ENCODE results near the gene NCKAP5. TPM values are rescaled to one million over a fixed set of nuclear protein-coding genes. Genes with fewer than 3 reads are reported as not detected.

Gene NCKAP5
- total and polyA plus RNA-seq, 2 experiments from 2014 or later, result 2.2 to 5.5 TPM

- Histone ChIP-seq H3K4me2 (no peak overlapping the region), H3K79me2 (no peaks in the 10 kb centered on the region), H3K9me2 (replicated peaks; ENCODE audit: insufficient read depth) (no peaks in the 10 kb centered on the region), H3K4me1 (ENCODE audit: insufficient read depth) (no peaks in the 10 kb centered on the region), H3K36me3 (replicated peaks; ENCODE audit: insufficient read depth, low read depth) (no peaks in the 10 kb centered on the region), H3K27ac (no peak overlapping the region), H3K27me3 (no peaks in the 10 kb centered on the region), H3K9me3 (ENCODE audit: low read depth) (no peaks in the 10 kb centered on the region), H2AFZ (no peak overlapping the region), H4K20me1 (ENCODE audit: insufficient read depth, poor library complexity, severe bottlenecking) (no peaks in the 10 kb centered on the region), H3K4me3 (no peak overlapping the region)
- no peak for DNase-seq (ENCODE audit: low spot score)
- 78% methylated on average over 7 of the region's 7 CpGs for WGBS (ENCODE audit: low lambda C conversion rate, missing lambda C conversion rate)
- no peak for TF ChIP-seq EZH2phosphoT487 (IDR thresholded peaks at IDR 0.05; ENCODE audit: low read depth, severe bottlenecking, unreplicated experiment)
- no peak for TF ChIP-seq EZH2 (IDR thresholded peaks at IDR 0.05; ENCODE audit: borderline replicate concordance)
- no peak for TF ChIP-seq CTCF (IDR thresholded peaks at IDR 0.05; ENCODE audit: poor library complexity)
Measured at GRCh38 chr2:133378928-133379549, 189.2 kb downstream of the NCKAP5 start.

- Histone ChIP-seq H3K27me3 (no peaks in the 10 kb centered on the region), H2AFZ (no peak overlapping the region), H3K4me3 (no peak overlapping the region), H3K4me2 (no peak overlapping the region), H3K9me2 (replicated peaks; ENCODE audit: insufficient read depth) (no peaks in the 10 kb centered on the region), H3K9me3 (ENCODE audit: low read depth) (no peaks in the 10 kb centered on the region), H4K20me1 (ENCODE audit: insufficient read depth, poor library complexity, severe bottlenecking) (no peaks in the 10 kb centered on the region), H3K36me3 (replicated peaks; ENCODE audit: insufficient read depth, low read depth) (no peaks in the 10 kb centered on the region), H3K27ac (no peak overlapping the region), H3K4me1 (ENCODE audit: insufficient read depth) (no peaks in the 10 kb centered on the region), H3K79me2 (no peaks in the 10 kb centered on the region)
- no peak for DNase-seq (ENCODE audit: low spot score)
- WGBS (ENCODE audit: low lambda C conversion rate, missing lambda C conversion rate), result 85% methylated on average over 1 of the region's 1 CpG
- TF ChIP-seq CTCF (IDR thresholded peaks at IDR 0.05; ENCODE audit: poor library complexity) (no peak), EZH2 (IDR thresholded peaks at IDR 0.05; ENCODE audit: borderline replicate concordance) (no peak), EZH2phosphoT487 (IDR thresholded peaks at IDR 0.05; ENCODE audit: low read depth, severe bottlenecking, unreplicated experiment) (no peak)
Measured at GRCh38 chr2:133378386-133378785, 189.9 kb downstream of the NCKAP5 start.

GRCh38 chr2:133377599-133377998 lies 190.7 kb downstream of the NCKAP5 start:
- Histone ChIP-seq H3K27ac (no peak overlapping the region), H3K4me2 (no peak overlapping the region), H3K79me2 (no peaks in the 10 kb centered on the region), H3K4me3 (no peak overlapping the region), H3K27me3 (no peaks in the 10 kb centered on the region), H3K9me2 (replicated peaks; ENCODE audit: insufficient read depth) (no peaks in the 10 kb centered on the region), H3K36me3 (replicated peaks; ENCODE audit: insufficient read depth, low read depth) (no peaks in the 10 kb centered on the region), H4K20me1 (ENCODE audit: insufficient read depth, poor library complexity, severe bottlenecking) (no peaks in the 10 kb centered on the region), H2AFZ (no peak overlapping the region), H3K4me1 (ENCODE audit: insufficient read depth) (no peaks in the 10 kb centered on the region), H3K9me3 (ENCODE audit: low read depth) (no peaks in the 10 kb centered on the region)
- no peak for TF ChIP-seq EZH2phosphoT487 (IDR thresholded peaks at IDR 0.05; ENCODE audit: low read depth, severe bottlenecking, unreplicated experiment)
- TF ChIP-seq CTCF (IDR thresholded peaks at IDR 0.05; ENCODE audit: poor library complexity), result no peak
- TF ChIP-seq EZH2 (IDR thresholded peaks at IDR 0.05; ENCODE audit: borderline replicate concordance), result no peak
- no peak for DNase-seq (ENCODE audit: low spot score)
- WGBS (ENCODE audit: low lambda C conversion rate, missing lambda C conversion rate), result 66% methylated on average over 2 of the region's 2 CpGs
